ENCODE results near the gene DTYMK.

Gene DTYMK

DNA sequence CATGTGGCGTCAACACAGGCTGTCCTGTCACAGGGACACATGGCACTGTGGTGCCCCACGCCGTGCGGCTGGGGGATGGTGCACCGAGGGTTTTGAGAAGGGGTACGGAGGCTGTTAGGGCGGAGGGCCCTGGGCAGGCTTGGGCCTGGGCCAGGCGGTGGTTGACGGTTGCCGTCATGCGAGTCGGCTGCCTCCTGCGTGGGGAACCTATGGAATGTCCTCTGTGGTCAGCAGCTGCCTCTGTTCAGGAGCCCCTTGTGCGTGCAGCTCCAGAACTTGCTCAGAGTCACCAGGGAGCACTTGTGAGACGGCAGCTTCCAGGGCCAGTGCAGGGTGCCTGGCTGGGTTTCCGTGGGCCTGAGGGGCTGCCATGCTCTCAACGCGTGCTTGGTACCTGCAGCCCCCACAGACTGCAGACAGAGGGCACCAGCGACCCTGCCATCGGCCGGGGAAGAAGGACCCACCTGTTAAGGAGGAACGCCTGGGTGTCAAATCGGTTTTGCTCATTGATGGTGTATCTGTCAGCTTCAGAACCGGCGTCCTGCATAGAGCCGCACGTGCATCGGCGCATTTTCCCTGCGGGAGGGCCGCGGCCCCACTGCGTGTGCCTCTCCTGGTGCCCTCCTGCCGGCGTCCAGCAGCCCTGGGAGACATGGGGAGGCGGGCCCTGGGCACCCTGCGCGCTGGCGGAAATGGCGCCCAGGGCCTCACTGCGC, 37.8 kb upstream of the DTYMK start:
- TF ChIP-seq ZFX (IDR thresholded peaks at IDR 0.05): no peak
- TF ChIP-seq, protein P1, sequence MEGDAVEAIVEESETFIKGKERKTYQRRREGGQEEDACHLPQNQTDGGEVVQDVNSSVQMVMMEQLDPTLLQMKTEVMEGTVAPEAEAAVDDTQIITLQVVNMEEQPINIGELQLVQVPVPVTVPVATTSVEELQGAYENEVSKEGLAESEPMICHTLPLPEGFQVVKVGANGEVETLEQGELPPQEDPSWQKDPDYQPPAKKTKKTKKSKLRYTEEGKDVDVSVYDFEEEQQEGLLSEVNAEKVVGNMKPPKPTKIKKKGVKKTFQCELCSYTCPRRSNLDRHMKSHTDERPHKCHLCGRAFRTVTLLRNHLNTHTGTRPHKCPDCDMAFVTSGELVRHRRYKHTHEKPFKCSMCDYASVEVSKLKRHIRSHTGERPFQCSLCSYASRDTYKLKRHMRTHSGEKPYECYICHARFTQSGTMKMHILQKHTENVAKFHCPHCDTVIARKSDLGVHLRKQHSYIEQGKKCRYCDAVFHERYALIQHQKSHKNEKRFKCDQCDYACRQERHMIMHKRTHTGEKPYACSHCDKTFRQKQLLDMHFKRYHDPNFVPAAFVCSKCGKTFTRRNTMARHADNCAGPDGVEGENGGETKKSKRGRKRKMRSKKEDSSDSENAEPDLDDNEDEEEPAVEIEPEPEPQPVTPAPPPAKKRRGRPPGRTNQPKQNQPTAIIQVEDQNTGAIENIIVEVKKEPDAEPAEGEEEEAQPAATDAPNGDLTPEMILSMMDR (conservative IDR thresholded peaks at IDR 0.05): no peak; the same call in 1 of the 2 replicates
- no peak overlapping the region for H3K27ac ChIP-seq

DNA sequence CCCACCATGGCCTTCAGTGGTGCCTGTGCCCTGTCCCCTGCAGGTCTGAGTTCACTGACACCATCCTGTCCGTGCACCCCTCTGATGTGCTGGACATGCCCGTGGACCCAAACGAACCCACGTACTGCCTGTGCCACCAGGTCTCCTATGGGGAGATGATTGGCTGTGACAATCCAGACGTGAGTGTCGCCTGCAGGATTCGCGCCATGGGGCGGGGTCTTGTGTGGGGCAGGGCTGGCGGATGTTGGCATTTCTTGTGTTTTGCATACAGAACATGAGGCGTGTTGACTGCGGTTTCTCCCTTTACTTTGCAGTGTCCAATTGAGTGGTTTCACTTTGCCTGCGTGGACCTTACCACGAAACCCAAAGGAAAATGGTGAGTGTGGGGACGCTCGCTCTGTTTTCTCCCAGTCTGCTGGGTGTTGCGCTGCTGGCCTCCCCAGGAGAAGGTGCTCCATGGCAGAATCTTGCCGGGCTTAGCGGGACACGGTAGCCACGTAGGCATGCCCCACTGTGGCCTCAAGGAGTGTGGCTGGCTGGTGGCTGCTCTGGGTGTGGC, 36.4 kb upstream of the DTYMK start:
- TF ChIP-seq, protein P1 (conservative IDR thresholded peaks at IDR 0.05): no peak
- no peak for TF ChIP-seq ZFX (IDR thresholded peaks at IDR 0.05)
- no peak overlapping the region for H3K27ac ChIP-seq

DNA sequence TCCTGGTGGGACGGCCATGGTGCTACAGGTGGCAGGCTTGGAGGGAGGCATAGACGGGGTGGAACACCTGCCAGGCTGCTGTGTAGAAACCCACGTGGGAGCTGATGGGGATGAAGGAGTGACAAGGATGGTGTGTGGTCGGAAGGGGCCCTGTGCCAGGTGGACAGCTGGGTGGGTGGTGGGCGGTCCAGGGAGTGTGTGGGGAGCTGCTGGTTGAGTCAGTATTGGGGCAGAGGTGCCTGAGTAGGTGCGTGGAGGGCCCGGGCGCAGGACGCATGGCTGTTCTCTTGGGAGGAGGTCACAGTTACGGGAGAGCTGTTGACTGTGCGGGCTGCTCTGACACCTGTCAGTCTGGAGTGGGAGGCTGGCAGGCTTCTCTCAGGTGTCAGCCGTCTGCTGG, 35.2 kb upstream of the DTYMK start:
- no peak for TF ChIP-seq ZFX (IDR thresholded peaks at IDR 0.05)
- TF ChIP-seq, protein P1 (conservative IDR thresholded peaks at IDR 0.05): no peak
- H3K27ac ChIP-seq: no peak overlapping the region

DNA sequence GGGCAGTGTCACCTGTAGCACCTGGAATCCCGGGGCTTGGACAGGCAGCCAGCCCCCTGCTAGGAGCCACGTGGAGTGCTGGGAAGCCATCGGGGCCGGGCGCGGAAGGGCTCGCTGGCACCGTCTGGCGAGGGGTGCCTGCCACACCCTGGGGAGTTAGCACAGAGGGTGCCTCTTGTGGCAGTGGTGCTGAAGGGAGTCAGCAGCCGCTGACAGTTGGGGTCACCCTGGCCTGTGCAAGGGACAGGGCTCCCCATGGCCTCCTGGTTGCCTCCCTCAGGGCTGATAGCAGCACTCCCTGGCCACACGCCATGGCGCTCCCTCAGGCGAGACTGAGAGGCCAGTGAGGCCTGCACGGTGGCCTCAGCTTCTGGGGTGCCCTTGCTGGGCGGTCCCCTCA, 33.9 kb upstream of the DTYMK start:
- H3K27ac ChIP-seq: no peak overlapping the region
- TF ChIP-seq, protein P1 (conservative IDR thresholded peaks at IDR 0.05): no peak
- TF ChIP-seq ZFX (IDR thresholded peaks at IDR 0.05): no peak

DNA sequence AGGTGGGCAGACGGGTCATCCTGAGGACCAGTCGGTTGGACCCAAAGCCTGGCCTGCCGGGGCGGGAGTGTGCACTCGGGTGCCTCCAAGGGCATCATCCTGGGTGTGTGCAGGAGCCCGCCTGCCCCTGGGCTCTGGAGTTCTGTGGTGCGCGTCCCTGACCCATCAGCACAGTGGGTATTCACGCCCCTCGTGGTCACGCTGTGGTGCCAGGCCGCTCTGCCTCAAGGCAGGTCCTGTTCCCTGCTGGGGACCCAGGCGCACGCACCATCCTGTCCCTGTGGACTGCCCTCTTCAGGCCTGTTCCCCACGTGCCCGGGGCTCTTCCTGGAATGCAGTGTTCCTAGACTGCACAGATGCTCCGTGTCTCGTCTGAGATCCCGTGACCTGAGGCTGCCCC, 33.5 kb upstream of the DTYMK start:
- H3K27ac ChIP-seq: no peak overlapping the region
- TF ChIP-seq, protein P1 (conservative IDR thresholded peaks at IDR 0.05): no peak
- TF ChIP-seq ZFX (IDR thresholded peaks at IDR 0.05): no peak

DNA sequence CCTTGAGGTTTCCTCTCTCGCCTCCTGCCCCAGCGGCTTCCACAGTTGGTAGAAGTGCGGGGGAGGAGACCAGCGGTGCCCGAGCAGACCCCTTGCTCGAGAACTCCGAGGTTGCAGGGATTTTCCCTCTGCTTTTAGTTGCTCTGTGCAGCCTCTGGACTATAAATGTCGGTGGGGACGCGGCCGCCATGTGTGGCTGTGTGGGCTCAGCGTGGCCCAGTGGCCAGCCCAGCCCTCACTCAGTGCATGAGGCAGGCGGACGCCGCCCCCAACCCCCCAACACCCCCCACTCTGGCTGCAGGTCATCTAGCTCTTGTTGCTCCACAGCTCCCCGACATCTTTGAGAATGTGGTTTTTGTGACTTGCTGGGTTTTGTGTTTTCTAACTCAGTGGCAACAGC, 32.5 kb upstream of the DTYMK start:
- TF ChIP-seq, protein P1 (conservative IDR thresholded peaks at IDR 0.05): no peak
- TF ChIP-seq ZFX (IDR thresholded peaks at IDR 0.05): no peak
- H3K27ac ChIP-seq: no peak overlapping the region

DNA sequence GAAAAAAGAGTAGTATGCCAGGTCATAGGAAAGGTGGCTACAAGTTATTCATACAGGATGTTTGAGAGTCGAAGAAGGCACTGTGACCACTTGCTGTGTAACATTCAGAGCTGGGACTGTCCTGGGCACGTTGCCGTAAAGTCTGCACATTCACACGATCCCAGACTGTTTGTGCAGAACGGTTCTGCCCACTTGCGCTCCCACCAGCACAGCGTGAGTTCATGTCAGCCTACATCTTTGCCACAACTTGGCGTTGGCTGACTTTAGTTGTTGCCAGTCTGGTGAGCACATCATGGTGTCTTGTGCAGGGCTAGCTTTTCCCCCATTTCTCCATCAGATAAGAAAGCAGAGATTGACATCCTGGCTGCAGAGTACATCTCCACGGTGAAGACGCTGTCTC, 22.3 kb upstream of the DTYMK start:
- TF ChIP-seq, protein P1 (conservative IDR thresholded peaks at IDR 0.05): no peak
- no peak for TF ChIP-seq ZFX (IDR thresholded peaks at IDR 0.05)
- no peak overlapping the region for H3K27ac ChIP-seq
